Measurements from ENCODE around the gene ARID1B.

DNA sequence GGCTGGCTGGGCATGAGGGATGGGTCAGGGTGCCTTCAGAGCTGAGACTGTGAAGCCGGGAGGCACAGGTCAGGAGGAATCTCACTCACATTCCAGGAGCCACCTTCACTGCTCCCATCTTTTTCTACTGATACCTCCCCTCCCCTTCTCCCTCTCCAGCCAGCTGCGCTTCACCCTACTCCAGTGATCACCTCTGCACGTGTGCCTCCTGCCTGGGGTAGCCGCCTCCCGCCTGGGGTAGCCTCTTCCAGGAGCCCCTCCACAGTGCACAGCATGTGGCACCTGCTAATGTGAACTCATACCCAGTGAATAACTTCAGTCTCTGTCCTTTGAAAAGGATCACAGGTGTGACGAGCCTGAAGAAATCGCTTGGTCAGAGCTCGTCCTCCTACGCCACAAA lies 313.6 kb downstream of the ARID1B start:
- TF ChIP-seq, protein P1, sequence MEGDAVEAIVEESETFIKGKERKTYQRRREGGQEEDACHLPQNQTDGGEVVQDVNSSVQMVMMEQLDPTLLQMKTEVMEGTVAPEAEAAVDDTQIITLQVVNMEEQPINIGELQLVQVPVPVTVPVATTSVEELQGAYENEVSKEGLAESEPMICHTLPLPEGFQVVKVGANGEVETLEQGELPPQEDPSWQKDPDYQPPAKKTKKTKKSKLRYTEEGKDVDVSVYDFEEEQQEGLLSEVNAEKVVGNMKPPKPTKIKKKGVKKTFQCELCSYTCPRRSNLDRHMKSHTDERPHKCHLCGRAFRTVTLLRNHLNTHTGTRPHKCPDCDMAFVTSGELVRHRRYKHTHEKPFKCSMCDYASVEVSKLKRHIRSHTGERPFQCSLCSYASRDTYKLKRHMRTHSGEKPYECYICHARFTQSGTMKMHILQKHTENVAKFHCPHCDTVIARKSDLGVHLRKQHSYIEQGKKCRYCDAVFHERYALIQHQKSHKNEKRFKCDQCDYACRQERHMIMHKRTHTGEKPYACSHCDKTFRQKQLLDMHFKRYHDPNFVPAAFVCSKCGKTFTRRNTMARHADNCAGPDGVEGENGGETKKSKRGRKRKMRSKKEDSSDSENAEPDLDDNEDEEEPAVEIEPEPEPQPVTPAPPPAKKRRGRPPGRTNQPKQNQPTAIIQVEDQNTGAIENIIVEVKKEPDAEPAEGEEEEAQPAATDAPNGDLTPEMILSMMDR (IDR thresholded peaks at IDR 0.05): no peak
- no peak for TF ChIP-seq POLR2A (IDR thresholded peaks at IDR 0.05)
